NCI-H1417 (cell line): ENCODE results near the gene CHMP2A.
"Not testable (repeated sequence)": the region's sequence is repeated elsewhere in the genome, so short reads cannot be mapped to it uniquely, and the experiment has no call there.

Experiments used
- DNase-seq, 3 experiments: peaks; one replicate each; lab custom pipeline; 2025; lab: John Stamatoyannopoulos, UW

The CHMP2A gene

DNA sequence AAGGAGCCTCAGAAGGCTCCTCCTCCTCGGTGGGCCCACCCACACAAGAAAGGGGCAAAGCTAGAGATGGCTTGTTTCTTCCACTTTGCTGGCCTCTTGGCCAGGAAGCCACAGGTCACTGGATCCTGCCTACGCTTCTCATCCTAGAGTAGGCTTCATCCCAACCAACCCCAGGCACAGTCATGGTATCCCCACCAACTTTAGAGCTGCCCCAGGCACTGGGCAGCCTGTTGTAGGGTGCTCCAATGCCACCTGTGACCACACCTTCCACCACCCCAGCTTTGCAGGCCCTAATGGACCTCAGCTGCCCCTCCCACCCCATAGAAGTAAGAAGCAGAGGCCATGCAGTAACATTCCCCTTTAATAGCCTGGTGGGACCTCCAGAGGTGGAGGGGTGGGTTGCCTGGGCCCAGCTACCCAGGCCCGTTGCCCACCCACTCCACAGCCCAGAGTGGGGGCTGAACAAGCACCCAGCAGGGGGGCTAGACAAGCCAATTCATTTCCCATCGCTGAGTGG is 522 bp upstream of the CHMP2A start:
- no peak for DNase-seq

DNA sequence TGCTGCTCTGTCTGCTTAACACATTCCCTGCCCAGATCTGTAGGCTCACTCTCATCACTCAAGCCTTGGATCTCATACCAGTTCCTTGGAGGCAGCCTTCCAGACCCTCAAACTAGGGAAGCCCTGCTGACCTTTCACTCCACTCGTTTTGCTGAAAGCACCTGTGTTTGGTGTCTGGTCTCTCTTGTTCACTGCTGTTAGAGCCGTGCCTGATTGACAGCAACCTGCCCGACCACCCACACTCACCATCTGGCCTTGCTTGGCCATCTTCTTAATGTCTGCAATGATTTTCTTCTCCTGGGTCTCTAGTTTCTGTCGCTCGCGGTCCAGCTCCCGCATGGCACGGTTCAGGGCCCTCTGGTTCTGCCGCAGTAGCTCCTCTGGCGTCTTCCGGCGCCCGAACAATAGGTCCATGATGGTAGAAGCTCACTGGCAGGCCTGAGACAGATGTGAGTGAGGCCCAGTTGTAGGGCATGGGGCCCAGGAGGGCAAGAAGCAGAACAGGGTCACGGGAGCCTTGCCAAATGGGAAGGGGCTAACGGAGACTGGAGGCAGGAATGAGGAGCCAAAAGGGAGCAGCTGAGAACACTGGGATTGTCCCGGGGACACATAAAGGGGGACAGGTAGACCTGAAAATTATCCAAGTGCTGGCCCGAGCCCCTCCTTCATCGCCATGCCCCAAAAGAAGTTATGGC is 959 bp downstream of the CHMP2A start:
- no peak for DNase-seq

DNA sequence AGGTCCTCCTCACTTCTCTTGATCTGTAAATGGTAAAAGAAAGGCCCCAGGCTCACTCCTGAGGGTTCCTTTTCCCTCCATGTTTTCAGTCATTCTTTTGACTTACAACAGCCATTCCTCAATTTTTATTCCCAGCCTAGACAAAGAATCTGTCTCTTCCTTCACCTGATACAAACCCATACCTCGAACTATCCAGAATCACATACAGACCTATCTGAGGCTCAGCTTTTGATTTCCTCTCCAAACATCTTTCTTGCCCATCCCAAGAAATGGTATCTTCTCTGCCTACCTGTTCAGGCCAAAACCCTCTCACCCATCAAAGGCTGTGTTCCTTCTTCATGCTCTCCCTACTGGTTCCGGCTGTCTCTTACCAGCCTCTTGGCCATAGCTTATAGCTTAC is 2.2 kb downstream of the CHMP2A start:
- no peak for DNase-seq

DNA sequence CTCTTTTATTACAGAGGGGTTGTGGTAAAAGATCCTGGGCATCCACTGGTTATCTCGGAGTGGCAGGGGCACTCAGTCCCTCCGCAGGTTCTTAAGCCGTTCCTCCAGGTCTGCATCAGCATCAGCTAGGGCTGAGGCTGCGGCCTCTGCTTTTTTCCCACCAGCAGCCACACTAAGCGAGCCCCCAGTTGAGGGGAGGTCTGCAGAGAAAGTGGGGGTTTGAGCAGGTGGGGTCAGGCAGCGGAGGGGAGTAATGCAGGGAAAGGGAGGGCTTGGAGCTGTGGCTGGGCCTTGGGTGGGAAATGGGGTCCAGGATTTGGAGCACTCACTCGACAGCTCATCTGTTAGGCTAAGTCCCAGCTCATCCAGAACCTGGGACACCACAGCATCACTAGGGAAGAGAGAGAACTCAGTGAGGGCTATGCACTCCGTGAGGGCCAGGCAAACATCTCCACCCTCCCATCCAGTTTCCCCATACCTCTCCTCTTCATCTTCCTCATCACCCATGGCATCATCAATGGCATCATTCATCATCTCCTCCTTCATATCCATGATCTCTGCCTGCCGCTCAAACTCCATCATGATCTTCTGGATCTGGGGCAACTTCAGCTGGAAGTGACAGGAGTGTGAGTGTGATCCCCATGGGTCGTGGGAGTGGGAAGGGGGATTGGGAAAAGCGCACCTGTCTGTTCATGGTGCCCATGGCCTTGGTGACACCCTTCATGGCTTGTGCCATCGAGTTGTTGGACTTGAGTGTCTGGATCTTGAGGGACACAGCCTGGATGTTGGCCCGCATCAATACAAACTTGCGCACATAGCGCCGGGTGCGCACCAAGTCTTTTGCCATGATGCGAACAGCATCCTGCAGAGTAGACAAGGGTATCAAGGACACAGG is 3.1 kb downstream of the CHMP2A start:
- DNase-seq = no peak

DNA sequence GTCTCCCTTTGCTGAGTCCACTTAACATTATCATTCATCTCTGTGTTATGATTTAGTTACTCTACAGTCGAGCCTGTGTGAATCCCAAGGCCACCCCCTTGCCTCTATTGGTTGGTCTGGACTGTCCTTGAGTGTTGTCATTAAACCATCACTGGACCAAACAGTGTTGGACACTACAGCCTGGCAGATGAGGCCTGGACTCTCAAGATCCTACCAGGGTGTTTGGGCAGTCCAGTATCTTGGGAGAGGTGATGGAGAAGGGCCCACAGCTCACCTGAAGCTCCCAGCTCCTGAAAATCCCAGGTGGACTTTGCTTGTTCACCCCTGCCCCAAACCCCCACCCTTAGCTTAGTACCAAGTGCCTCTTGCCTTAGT is 3.8 kb downstream of the CHMP2A start:
- no peak for DNase-seq

DNA sequence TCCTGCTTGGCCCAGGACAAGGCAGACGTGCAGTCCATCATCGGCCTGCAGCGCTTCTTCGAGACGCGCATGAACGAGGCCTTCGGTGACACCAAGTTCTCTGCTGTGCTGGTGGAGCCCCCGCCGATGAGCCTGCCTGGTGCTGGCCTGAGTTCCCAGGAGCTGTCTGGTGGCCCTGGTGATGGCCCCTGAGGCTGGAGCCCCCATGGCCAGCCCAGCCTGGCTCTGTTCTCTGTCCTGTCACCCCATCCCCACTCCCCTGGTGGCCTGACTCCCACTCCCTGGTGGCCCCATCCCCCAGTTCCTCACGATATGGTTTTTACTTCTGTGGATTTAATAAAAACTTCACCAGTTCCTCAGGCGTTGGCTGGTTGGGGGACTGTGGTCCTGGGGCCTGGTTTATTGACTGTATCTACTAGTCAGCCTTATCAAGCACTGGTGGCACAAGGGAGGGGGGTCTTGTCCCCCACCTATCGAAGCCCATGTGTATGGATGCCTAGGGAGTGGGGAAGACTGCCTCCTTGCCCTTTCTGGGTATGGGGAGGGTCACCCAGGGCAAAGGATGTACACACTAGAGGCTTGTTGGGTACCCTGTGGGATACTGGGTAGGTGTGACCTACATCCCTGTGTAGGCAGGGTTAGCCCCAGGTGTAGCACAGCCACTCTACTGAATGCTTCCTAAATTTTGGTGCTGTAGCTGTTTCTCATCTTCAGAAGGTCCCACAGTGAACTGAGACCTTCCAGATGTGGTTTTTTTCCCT is 4.4 kb downstream of the CHMP2A start:
- no peak for DNase-seq

DNA sequence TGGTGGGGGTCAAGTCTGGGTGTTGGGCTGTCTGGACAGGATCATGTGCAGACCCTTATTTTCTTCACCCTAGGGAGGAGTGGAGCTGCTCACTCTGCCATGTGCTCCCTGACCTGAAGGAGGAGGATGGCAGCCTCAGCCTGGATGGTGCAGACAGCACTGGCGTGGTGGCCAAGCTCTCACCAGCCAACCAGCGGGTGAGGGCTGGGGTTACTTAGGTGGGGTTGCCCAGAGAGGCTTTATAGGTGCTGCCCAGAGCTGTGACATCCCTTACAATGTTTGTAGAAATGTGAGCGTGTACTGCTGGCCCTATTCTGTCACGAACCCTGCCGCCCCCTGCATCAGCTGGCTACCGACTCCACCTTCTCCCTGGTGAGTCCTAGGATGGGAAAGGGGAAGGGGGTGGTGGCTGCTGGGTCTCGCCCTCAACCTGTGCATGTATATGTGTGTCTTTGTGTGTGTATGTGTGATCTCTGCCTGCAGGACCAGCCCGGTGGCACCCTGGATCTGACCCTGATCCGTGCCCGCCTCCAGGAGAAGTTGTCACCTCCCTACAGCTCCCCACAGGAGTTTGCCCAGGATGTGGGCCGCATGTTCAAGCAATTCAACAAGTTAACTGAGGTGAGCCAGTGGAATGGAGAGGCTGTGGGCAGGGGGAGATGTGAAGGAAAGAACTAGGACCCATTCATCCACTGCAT is 5.1 kb downstream of the CHMP2A start:
- DNase-seq = no peak

DNA sequence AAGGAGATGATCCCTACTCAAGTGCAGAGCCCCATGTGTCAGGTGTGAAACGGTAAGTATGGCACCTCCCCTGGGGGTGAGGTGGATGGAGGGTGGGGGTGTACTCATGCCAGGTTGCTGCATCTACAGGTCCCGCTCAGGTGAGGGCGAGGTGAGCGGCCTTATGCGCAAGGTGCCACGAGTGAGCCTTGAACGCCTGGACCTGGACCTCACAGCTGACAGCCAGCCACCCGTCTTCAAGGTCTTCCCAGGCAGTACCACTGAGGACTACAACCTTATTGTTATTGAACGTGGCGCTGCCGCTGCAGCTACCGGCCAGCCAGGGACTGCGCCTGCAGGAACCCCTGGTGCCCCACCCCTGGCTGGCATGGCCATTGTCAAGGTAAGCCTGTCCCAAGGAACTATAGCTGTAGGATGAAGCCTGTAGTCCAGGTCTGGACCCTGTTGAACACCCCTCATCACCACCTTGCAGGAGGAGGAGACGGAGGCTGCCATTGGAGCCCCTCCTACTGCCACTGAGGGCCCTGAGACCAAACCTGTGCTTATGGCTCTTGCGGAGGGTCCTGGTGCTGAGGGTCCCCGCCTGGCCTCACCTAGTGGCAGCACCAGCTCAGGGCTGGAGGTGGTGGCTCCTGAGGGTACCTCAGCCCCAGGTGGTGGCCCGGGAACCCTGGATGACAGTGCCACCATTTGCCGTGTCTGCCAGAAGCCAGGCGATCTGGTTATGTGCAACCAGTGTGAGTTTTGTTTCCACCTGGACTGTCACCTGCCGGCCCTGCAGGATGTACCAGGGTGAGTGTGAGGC is 5.8 kb downstream of the CHMP2A start:
- DNase-seq = no peak

DNA sequence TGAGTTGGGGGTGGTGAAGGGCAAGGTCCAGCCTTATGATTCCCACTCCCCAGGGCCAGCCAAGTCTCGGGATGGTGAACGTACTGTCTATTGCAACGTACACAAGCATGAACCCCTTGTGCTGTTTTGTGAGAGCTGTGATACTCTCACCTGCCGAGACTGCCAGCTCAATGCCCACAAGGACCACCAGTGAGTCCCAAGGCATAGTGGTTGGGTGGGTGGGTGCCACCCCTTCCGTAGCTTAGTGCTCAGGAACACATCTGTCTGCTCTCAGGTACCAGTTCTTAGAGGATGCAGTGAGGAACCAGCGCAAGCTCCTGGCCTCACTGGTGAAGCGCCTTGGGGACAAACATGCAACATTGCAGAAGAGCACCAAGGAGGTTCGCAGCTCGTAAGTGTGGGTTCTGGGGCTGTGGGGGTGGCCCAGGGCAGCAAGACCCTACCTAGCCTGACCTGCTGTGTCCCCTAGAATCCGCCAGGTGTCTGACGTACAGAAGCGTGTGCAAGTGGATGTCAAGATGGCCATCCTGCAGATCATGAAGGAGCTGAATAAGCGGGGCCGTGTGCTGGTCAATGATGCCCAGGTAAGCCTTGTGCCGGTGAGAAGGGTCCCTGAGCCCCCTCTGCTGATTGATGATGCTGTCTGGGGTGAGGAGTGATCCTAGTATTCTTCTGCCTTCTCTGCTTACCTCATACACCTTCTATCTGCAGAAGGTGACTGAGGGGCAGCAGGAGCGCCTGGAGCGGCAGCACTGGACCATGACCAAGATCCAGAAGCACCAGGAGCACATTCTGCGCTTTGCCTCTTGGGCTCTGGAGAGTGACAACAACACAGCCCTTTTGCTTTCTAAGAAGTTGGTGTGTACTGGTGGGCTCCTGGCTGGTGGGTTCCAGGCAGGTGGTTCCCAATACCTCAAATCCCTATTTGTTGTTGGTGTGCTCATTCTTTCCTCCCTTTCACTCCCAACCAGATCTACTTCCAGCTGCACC is 7.3 kb downstream of the CHMP2A start:
- DNase-seq = no peak

DNA sequence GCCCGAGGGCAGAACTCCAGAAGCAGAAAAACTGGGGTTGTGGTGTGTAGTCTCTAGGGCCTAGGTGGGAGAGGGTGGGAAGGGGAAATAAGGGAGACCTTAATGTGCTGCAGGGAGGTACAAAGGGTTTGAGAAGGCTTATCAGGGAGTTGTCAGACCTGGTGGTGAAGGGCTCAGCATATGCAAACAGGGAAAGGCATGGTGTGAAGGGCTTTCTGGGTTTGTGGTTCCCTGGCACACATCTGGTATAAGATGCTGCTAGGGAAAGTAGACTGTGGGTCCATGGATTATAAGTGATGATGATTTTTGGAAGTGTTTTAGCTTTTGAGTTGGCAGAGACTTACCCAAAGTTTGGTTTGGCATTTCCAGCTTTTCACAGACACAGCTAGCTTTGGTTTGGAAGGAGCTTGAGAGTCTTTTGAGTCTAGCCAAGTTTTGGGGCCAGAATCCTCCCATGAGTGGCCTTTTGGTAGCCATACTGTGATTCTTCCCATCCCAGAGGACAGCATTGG is 8.8 kb downstream of the CHMP2A start:
- no peak for DNase-seq

DNA sequence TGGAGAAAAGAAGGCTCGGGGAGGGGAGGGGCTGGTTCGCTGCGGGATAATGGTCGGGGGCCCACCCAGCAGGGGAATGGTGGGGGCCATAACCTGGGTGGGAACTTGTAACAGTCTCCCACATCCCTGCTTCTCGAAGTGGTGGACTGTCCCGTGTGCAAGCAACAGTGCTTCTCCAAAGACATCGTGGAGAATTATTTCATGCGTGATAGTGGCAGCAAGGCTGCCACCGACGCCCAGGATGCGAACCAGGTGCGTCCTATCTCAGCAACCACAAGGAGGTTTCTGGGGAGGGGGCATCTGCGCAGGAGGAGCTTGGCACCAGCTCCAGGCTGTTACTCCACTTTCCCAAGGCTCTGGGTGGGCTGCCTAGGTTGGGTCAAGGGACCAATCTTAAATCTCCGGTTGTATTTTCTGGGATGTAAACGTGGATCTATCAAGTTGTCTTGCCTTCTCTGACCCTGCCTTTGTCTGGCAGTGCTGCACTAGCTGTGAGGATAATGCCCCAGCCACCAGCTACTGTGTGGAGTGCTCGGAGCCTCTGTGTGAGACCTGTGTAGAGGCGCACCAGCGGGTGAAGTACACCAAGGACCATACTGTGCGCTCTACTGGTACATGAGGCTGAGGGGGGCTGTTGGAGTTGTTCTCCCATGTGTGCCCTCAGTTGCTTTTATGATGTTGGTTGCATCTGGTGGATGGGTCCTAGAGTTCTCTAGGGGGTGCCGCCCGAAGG is 9.5 kb downstream of the CHMP2A start:
- no peak for DNase-seq

DNA sequence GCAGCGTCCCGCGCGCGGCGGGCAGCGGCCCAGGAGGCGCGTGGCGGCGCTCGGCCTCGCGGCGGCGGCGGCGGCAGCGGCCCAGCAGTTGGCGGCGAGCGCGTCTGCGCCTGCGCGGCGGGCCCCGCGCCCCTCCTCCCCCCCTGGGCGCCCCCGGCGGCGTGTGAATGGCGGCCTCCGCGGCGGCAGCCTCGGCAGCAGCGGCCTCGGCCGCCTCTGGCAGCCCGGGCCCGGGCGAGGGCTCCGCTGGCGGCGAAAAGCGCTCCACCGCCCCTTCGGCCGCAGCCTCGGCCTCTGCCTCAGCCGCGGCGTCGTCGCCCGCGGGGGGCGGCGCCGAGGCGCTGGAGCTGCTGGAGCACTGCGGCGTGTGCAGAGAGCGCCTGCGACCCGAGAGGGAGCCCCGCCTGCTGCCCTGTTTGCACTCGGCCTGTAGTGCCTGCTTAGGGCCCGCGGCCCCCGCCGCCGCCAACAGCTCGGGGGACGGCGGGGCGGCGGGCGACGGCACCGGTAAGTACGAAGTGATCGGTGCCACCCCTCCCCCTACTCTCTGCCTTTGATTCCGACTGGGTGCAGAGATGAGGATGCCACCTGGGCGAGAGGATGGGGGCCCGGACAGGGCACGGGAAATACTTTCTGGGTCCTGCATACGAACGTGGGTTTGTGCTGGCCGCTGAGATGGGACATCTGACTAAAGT is 10.2 kb downstream of the CHMP2A start:
- no peak for DNase-seq

DNA sequence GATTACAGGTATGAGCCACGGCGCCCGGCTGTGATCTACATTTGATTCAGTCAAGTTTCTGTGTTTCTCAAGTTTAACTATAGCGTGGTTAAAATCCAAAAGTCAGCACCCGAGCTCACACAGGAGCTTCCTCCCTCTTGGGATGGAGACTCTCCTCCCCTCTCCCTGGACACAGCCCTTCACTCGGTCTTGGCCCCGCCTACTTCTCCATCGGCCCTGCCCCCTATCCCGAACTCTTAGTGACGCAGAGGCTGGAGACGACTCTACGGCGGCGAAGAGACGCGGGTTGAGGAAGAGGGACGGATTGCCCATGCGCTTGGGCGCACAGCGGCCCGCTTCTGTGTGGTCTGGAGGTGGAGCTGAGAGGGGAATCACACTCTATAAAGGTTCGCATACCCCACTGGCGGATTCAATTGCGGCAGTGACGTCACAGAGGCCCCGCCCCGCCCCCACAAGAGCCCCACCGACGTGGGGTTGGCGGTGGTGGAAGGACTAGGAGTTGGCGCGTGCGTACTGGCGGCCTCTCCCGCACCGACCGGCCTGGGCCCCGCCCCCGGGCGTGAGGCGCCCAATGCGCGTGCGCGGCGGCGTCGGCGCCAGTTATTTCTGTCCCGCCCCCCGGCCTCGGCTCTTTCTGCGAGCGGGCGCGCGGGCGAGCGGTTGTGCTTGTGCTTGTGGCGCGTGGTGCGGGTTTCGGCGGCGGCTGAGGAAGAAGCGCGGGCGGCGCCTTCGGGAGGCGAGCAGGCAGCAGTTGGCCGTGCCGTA is 10.9 kb downstream of the CHMP2A start, which contains the start of gene TRIM28:
Gene TRIM28 (plus strand): TSS at position 239 of the 765 bp plus-strand sequence. CDS start 694 bp downstream, outside the sequence.
- no peak for DNase-seq

DNA sequence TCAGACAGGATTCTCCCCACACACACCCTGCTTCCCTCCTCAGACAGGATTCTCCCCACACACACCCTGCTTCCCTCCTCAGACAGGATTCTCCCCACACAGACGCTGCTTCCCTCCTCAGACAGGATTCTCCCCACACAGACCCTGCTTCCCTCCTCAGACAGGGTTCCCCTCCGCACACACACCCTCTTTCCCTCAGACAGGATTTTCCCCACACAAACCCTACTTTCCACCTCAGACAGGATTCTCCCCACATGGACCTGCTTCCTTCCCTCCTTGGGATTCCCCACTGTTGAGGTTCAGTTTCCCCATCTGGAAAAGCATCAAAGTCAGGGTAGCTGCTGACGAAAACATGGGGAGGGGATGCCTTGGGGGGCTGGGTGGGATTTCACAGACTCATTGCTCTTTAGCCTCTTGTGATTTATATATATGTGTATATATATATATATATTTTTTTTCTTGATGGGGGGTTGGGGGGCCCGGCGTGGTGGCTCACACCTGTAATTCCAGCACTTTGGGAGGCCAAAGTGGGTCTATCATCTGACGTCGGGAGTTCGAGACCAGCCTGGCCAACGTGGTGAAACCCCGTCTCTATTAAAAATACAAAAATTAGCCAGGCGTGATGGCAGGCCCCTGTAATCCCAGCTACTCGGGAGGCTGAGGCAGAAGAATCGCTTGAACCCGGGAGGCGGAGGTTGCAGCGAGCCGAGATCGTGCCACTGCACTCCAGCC is 12.1 kb downstream of the CHMP2A start:
- not testable (repeated sequence) for DNase-seq

DNA sequence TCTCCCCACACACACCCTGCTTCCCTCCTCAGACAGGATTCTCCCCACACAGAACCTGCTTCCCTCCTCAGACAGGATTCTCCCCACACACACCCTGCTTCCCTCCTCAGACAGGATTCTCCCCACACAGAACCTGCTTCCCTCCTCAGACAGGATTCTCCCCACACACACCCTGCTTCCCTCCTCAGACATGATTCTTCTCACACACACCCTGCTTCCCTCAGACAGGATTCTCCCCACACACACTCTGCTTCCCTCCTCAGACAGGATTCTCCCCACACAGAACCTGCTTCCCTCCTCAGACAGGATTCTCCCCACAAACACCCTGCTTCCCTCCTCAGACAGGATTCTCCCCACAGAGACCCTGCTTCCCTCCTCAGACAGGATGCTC is 15.7 kb downstream of the CHMP2A start:
- not testable (repeated sequence) for DNase-seq
